Umbilical cord (tissue), 2 donors: ENCODE data around the gene POLG2. TPM values are rescaled to one million over a fixed set of nuclear protein-coding genes. Genes with fewer than 3 reads are reported as not detected.
A peak's percentile ranks its signal among the peaks of the same experiment; 100 is the strongest.
"Not testable (repeated sequence)": the region's sequence is repeated elsewhere in the genome, so short reads cannot be mapped to it uniquely, and the experiment has no call there.

Experiments used
- DNase-seq: peaks from one replicate; pipeline ENCODE4 v3.0.0-alpha.2; 2015; ENCODE audit warnings: low spot score
- total RNA-seq: library from RNA; depleted of rRNA; stranded (reverse); fragments of >200 nt; gene quantifications from one replicate; pipeline ENCODE4 v1.2.3, GENCODE V29; 2014; ENCODE audit warnings: low replicate concordance; ENCODE audit not compliant: insufficient read depth

Gene POLG2
- total RNA-seq, 1 donor from 2014 or later = 9.6 TPM

- DNase-seq = peak; percentile 50
Measured at GRCh38 chr17:64441772-64442540, 54.9 kb downstream of the POLG2 start.

- no peak for DNase-seq
Measured at GRCh38 chr17:64439956-64440355, 56.9 kb downstream of the POLG2 start.

GRCh38 chr17:64439521-64439920 lies 57.3 kb downstream of the POLG2 start:
- not testable (repeated sequence) for DNase-seq

GRCh38 chr17:64437944-64438525 lies 58.8 kb downstream of the POLG2 start:
- no peak for DNase-seq

- no peak for DNase-seq
Measured at GRCh38 chr17:64431534-64431933, 65.3 kb downstream of the POLG2 start.

- not testable (repeated sequence) for DNase-seq
Measured at GRCh38 chr17:64430036-64430435, 66.8 kb downstream of the POLG2 start.

- DNase-seq = no peak
Measured at GRCh38 chr17:64428406-64428805, 68.4 kb downstream of the POLG2 start.

Other genes with a start within 250 kb of the POLG2 start
- 51.5 TPM for gene TEX2, start 233.8 kb downstream of the POLG2 start, total RNA-seq
- gene PECAM1, start 106.2 kb downstream of the POLG2 start, total RNA-seq = 21.2 TPM
- gene MILR1, start 47.9 kb downstream of the POLG2 start, total RNA-seq = 9.9 TPM
- gene DDX5, start 9.2 kb upstream of the POLG2 start, total RNA-seq = 526 TPM
- 40.4 TPM for gene CEP95, start 9.9 kb upstream of the POLG2 start, total RNA-seq
- 36.6 TPM for gene SMURF2, start 165.3 kb upstream of the POLG2 start, total RNA-seq